ENCODE data around the gene RBM10. TPM values are rescaled to one million over a fixed set of nuclear protein-coding genes. Genes with fewer than 3 reads are reported as not detected.

RBM10 gene
- polyA plus RNA-seq, 6 donors from 2014 or later = 11.4 to 33.9 (median 22.1) TPM

DNA sequence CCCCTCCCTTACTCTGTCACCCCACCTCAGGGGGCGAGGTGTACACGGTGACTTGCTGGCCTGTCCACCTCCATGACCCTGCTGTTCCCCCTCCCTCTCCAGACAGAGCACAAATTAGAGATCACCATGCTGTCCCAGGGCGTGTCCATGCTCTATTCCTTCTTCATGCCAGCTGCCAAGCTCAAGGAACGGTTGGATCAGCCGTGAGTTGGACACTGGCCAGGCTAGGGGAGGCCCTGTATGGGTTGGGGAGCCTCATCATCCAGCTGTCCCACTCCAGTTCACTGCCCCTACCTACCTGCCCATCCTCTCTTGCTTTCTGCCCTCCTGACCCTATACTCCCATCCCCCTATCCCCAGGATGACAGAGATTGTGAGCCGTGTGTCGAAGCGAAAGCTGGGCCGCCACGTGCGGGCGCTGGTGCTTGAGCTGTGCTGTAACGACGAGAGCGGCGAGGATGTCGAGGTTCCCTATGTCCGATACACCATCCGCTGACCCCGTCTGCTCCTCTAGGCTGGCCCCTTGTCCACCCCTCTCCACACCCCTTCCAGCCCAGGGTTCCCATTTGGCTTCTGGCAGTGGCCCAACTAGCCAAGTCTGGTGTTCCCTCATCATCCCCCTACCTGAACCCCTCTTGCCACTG lies 69.5 kb downstream of the RBM10 start:
- Mint-ChIP-seq H3K9me3 (no peaks in the 10 kb centered on the region), H3K36me3 (peaks cover 20 to 51% of the 10 kb centered on the region in 2 donors), H3K4me1 (peaks cover 25 to 35% (median 30%) of the 10 kb centered on the region in 3 donors), H3K27me3 (no peaks in the 10 kb centered on the region), H3K27ac (peak overlapping the region in 1 of 6 donors; percentile 55), H3K4me3 (no peak overlapping the region)
- ATAC-seq (ENCODE audit: low read depth in 2 of 2) = no peak
- DNase-seq = no peak

DNA sequence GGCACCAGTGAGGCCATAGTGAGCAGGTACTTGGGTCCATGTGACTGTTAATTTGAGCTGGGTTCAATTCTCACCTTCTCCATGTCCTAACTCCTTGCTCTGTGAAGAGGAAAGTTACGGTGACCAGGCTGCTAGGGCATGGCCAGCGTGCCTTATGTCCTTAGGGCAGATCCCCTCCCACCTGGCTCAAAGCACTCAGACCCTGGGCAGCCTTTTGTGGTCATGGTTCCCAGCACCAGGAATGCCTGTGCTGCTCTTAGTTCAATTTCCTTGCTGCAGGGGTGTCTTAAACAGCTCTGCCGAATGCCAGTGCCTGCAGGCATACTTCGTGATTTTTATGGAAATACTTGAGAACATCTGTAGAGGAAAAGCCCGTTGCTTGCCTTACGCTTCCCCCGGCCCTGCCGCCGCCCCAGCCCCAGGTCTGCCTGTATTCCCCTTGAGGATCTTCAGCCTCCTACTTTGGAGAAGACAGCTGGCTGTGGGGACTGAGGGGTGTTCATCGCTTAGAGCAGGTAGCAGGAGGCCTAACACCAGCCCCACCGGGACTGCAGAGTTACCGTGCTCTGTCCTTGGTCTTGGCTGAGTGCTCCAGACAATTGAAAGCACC lies 70.4 kb downstream of the RBM10 start:
- no peak for ATAC-seq (ENCODE audit: low read depth in 2 of 2)
- peaks cover 20 to 51% of the 10 kb centered on the region in 2 donors for H3K36me3 Mint-ChIP-seq
- peak overlapping the region in 3 of 6 donors; percentile 20 to 98 (median 78) for H3K27ac Mint-ChIP-seq
- peaks cover 33 to 43% (median 38%) of the 10 kb centered on the region in 3 donors for H3K4me1 Mint-ChIP-seq
- no peak for DNase-seq
- no peaks in the 10 kb centered on the region for H3K27me3 Mint-ChIP-seq
- H3K4me3 Mint-ChIP-seq = no peak overlapping the region
- H3K9me3 Mint-ChIP-seq = no peaks in the 10 kb centered on the region

DNA sequence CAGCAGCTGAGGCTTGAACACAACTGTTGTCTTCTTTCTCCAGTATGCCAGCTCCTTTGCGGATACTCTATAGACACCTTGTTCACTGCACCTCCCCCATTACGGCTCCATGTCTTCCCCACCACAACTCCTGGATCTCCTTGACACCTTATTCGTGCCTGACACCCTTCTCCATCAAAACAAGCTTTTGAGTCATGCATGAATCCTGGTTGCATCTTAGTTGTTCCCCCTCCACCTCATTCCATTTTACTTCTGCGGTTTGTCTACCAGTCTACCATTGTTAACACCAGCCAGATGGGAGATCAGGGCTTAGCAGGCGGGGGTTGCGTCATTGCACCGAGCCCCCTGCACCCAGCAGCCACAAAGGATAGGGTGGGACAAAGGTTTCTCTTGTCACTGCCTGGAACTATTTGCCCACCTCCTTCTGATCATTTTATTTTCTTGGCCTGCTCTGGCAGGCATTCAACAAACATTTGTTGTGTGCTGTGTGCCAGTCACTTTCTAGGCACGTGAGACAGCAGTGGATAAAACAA lies 71.4 kb downstream of the RBM10 start:
- H3K27me3 Mint-ChIP-seq = no peaks in the 10 kb centered on the region
- no peak for ATAC-seq (ENCODE audit: low read depth in 2 of 2)
- peak overlapping the region; percentile 98 to 99 (median 99) for H3K27ac Mint-ChIP-seq
- H3K36me3 Mint-ChIP-seq = peaks cover 16 to 43% of the 10 kb centered on the region in 2 donors
- no peaks in the 10 kb centered on the region for H3K9me3 Mint-ChIP-seq
- peaks cover 39 to 47% (median 42%) of the 10 kb centered on the region in 3 donors for H3K4me1 Mint-ChIP-seq
- H3K4me3 Mint-ChIP-seq = peak overlapping the region in 7 of 8 donors; percentile 26 to 98 (median 92)
- DNase-seq = no peak

DNA sequence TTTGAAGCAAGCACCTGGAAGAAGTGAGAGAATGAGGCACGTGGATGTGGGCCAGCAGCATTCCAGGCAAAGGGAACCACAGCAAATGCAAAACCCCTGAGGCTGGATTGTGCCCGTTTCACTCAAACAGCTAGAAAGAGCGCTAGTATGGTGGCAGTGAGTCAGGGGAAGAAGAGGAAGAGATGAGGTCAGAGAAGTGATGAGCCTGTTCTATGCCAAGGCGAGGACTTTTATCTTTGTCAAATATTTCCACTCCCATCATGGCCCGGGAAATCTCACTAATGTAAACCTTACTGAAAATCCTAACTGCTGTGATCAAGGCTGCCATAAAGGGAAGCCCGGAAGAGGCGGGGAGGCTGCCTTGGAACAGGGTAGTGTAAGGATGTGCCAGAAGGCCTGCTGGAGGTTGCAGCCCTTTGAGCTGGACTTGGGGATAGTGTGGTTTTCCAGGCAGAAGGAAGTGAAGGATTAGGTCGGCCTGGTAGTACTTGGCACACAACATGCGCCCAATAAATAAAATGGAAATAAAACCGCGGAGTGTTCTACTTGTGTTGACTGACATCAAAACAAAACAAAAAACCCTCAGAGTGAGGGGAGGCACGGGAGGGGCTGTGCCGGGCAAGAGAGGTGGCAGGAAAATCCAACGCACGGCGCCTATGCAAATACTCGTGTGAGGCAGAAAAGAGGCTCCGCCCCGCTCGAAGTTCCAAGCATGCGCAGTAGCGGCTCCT lies 72.3 kb downstream of the RBM10 start:
- no peaks in the 10 kb centered on the region for H3K27me3 Mint-ChIP-seq
- DNase-seq (no peak), ATAC-seq (ENCODE audit: low read depth in 2 of 2) (no peak)
- H3K9me3 Mint-ChIP-seq = no peaks in the 10 kb centered on the region
- H3K4me3 Mint-ChIP-seq = peak overlapping the region; percentile 91 to 98 (median 94)
- H3K4me1 Mint-ChIP-seq = peaks cover 45 to 48% (median 47%) of the 10 kb centered on the region in 3 donors
- peaks cover 8 to 35% of the 10 kb centered on the region in 2 donors for H3K36me3 Mint-ChIP-seq
- peak overlapping the region; percentile 98 to 99 (median 99) for H3K27ac Mint-ChIP-seq

DNA sequence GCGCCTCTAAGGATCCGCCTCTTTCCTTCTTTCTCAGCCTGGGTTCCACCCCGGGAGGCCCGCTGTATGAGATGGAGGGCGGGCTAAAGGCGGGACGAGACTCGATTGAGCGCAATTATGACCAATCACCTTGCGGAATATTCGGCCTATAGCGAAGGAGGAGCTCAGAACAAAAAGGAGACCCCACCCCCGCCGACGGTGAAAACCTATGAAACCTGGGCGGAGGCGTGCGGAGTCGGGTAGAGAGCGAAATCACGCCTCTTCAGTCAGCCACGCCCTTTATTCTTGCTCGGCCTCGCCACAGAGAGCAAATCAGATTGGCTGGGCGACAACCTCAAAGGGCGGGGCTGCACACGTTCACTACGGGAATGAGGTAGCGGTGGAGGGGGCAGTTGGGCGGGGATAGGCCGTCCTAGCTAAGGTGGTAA lies 72.8 kb downstream of the RBM10 start:
- Mint-ChIP-seq H3K4me3 (peak overlapping the region; percentile 91 to 98 (median 94)), H3K36me3 (peaks cover 5 to 29% of the 10 kb centered on the region in 2 donors), H3K27me3 (no peaks in the 10 kb centered on the region), H3K4me1 (peaks cover 46 to 49% (median 48%) of the 10 kb centered on the region in 3 donors), H3K9me3 (no peaks in the 10 kb centered on the region), H3K27ac (peak overlapping the region; percentile 98 to 99 (median 99))
- ATAC-seq (ENCODE audit: low read depth in 2 of 2) = peak; percentile 74 to 76
- peak; percentile 98 for DNase-seq

DNA sequence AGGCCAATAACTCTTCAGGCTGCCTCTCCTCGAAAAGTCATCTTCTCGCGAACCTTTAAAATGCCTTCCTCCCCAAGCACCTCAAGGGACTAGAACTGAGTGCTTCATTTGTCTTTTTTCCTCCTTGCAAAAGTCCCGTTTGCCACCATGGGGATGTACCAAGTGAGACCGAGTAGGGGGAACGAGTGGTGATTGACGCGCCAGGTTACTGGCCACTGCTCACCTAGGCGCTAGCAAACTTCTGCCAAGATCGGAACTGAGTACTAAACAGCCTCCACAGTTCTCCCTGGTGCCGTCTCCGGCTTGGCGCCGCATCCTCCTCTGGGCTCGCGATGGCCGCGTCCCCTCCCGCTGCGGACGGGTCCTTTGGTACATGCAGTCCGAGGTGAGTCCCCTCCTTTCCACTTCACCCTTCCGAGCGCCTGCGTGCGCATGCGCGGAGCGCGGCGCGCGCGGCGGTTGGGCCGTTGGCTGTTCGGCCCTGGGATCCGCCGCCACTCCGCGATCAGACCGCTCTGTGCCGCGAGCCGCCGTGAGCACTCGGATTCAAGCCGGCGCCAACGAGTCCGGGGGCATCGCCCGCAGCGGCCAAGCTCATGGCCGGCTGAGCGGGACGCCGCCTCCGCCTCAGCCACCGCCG lies 73.4 kb downstream of the RBM10 start, which contains the start of gene CDK16:
Gene CDK16 (plus strand): TSS at position 402 of the 640 bp plus-strand sequence. CDS start 4,877 bp downstream, outside the sequence.
- no peaks in the 10 kb centered on the region for H3K9me3 Mint-ChIP-seq
- H3K4me3 Mint-ChIP-seq = peak within 1 kb of the TSS; percentile 91 to 98 (median 95)
- ATAC-seq (ENCODE audit: low read depth in 2 of 2) = peak; percentile 45 to 46
- DNase-seq = peak; percentile 90
- no peaks in the 10 kb centered on the region for H3K27me3 Mint-ChIP-seq
- peaks cover 46 to 49% (median 48%) of the 10 kb centered on the region in 3 donors for H3K4me1 Mint-ChIP-seq
- H3K36me3 Mint-ChIP-seq = peaks cover 0 to 29% of the 10 kb centered on the region in 2 donors
- H3K27ac Mint-ChIP-seq = peak within 1 kb of the TSS; percentile 98 to 99 (median 99)

DNA sequence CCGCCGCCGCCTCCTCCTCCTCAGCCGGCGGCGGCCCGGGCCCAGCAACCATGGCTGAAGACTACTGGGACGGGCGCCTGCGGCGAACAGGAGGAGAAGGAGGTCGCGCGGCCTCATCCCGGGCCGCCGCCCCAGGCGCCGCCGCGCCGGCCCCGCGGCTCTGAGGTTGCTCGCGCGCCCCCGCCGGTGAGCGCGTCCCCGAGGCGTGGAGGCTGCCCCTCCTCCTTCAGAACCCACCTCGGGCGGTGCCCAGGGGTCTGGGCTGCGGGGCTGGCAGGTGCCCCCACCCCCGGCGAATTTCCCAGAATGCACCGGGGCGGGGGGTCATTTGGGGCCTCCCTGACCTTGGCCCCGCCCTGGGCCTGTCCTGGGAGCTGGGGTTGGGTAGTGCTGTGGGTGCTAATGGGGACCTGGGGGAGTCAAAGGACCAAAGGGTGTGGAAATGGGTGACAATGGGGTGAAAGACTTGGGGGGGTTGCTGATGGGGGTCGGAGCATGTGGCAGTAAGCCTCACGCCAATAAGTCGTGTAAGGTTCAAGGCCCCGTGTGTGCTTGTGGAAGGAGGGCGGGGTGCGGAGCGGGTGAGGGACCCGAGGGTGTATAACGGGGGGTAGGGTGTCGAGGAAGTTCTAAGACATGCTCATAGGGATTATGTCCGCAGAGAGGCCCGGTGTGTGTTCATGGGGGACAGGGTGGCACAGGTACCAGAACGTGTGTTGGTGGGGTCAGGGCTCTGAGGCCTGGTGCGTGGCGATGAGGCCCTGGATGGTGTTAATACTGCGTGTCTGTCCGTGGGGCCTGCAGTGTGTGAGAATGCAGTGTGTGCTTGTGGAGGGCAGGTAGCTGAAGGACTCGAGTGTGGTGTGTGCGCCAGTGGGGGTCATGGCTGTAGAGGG lies 74.1 kb downstream of the RBM10 start:
- Mint-ChIP-seq H3K4me3 (peak overlapping the region; percentile 91 to 98 (median 95)), H3K9me3 (no peaks in the 10 kb centered on the region), H3K27ac (peak overlapping the region; percentile 84 to 98 (median 93)), H3K4me1 (peaks cover 43 to 53% (median 49%) of the 10 kb centered on the region in 3 donors), H3K27me3 (no peaks in the 10 kb centered on the region), H3K36me3 (peaks cover 0 to 30% of the 10 kb centered on the region in 2 donors)
- peak; percentile 50 for DNase-seq
- no peak for ATAC-seq (ENCODE audit: low read depth in 2 of 2)

DNA sequence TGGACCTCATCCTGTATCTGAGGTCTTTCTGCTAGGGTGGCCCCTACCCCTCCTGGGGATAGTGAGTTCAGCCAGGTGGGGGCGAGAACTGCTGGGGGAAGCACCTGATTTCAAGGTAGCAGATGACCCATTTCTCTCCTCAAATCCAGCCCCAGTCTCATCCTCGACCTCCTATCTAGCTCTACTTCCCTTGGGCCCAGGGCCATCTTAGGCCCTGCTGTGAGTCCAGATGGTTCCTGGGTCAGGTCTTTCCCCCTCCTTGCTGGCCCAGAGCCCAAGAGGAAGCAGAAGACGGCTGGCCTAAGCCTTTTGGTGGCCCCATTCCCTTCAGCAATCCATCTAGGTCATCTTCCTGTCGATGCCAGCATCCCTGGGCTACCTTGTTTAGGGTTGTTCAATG lies 76.7 kb downstream of the RBM10 start:
- Mint-ChIP-seq H3K27me3 (no peaks in the 10 kb centered on the region), H3K27ac (peak overlapping the region in 2 of 6 donors; percentile 0 to 84), H3K36me3 (peaks cover 15 to 38% of the 10 kb centered on the region in 2 donors), H3K4me3 (peak overlapping the region in 1 of 8 donors; percentile 88), H3K4me1 (peaks cover 37 to 47% (median 41%) of the 10 kb centered on the region in 3 donors), H3K9me3 (no peaks in the 10 kb centered on the region)
- ATAC-seq (ENCODE audit: low read depth in 2 of 2) (no peak), DNase-seq (no peak)

DNA sequence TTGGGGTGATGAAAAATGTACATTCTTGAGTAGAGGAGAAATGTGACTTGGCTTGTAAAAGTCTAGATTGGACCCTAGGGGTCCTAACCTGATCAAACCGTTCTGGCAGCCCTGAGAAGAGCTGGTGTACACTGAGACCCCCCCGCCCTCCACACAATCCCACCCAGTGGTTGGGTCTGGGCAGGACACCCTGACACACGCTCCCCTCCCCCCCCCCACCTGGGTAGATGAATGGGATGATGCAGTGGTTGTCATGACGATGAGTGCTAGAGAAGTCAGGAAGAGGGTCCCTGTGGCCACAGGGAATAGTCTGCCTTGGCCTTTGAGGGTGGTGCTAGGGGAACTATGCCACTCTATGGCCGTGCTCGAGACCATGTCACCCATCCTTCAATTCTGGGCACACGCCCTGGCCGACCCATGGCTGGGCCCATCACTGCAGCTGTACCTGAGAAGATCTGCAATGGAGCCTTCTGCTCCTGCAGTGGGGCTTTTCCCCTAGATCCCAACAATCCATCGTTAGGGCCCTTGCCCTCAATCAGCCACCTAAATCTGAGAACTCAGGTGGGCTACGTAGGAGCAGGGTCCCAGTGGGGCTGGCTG lies 77.8 kb downstream of the RBM10 start:
- H3K4me3 Mint-ChIP-seq = no peak overlapping the region
- ATAC-seq (ENCODE audit: low read depth in 2 of 2) (no peak), DNase-seq (no peak)
- H3K27me3 Mint-ChIP-seq = no peaks in the 10 kb centered on the region
- H3K27ac Mint-ChIP-seq = peak overlapping the region in 1 of 6 donors; percentile 76
- peaks cover 30 to 36% (median 33%) of the 10 kb centered on the region in 3 donors for H3K4me1 Mint-ChIP-seq
- H3K9me3 Mint-ChIP-seq = no peaks in the 10 kb centered on the region
- peaks cover 17 to 38% of the 10 kb centered on the region in 2 donors for H3K36me3 Mint-ChIP-seq

DNA sequence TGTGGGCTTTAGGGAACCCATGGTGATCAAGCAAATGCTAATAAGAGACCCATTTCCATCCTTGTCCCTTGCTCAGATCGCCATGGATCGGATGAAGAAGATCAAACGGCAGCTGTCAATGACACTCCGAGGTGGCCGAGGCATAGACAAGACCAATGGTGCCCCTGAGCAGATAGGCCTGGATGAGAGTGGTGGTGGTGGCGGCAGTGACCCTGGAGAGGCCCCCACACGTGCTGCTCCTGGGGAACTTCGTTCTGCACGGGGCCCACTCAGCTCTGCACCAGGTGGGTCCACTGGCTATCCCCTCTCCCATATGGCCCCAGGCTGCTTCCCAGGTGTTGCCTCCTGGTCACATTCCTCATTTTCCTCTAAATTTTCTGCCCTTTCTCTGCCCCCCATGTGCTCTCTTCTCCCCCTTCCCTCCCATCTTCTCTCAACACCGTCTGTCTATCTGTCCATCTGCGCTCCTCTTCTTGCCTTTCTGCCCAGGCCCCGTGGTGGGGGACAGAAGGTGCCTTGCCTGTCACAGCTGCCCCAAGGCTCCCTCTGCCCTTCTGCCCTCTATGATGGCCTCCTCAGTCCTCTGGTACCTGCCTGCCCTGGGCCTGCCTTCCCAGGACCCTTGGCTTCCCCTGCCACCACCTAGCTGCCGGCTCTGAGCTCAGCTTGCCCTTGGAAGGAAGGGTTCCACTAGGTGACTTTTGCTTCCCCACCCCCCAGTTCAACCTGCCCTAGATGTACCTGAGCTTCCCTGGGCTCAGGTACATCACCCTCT lies 78.6 kb downstream of the RBM10 start:
- H3K9me3 Mint-ChIP-seq = no peaks in the 10 kb centered on the region
- no peak overlapping the region for H3K4me3 Mint-ChIP-seq
- DNase-seq (no peak), ATAC-seq (ENCODE audit: low read depth in 2 of 2) (no peak)
- H3K27me3 Mint-ChIP-seq = no peaks in the 10 kb centered on the region
- no peak overlapping the region for H3K27ac Mint-ChIP-seq
- H3K36me3 Mint-ChIP-seq = peaks cover 23 to 46% of the 10 kb centered on the region in 2 donors
- H3K4me1 Mint-ChIP-seq = peaks cover 30 to 33% (median 33%) of the 10 kb centered on the region in 3 donors

DNA sequence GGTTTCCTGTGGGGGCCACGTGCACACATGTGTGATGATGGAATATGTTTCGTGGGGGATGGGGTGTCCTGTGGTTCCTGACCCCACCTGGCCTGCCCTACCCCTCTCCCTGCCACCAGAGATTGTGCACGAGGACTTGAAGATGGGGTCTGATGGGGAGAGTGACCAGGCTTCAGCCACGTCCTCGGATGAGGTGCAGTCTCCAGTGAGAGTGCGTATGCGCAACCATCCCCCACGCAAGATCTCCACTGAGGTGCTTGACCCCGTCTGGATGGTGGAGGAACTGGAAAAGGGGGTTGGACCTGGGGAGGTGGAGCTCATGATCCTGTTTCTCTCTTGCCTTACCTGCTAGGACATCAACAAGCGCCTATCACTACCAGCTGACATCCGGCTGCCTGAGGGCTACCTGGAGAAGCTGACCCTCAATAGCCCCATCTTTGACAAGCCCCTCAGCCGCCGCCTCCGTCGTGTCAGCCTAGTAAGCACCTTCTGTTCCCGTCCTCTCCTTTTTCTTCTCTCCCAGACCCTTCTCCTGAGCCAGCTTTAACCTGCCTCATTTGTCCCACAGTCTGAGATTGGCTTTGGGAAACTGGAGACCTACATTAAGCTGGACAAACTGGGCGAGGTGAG lies 79.4 kb downstream of the RBM10 start:
- peaks cover 23 to 53% of the 10 kb centered on the region in 2 donors for H3K36me3 Mint-ChIP-seq
- DNase-seq = no peak
- no peak for ATAC-seq (ENCODE audit: low read depth in 2 of 2)
- no peak overlapping the region for H3K27ac Mint-ChIP-seq
- H3K4me1 Mint-ChIP-seq = peaks cover 28 to 30% (median 28%) of the 10 kb centered on the region in 3 donors
- H3K27me3 Mint-ChIP-seq = no peaks in the 10 kb centered on the region
- no peaks in the 10 kb centered on the region for H3K9me3 Mint-ChIP-seq
- H3K4me3 Mint-ChIP-seq = no peak overlapping the region
